UCSD-AML1 (cell line): ENCODE results near the gene RELN.

ENCODE experiments used
- DNase-seq: peaks from one replicate; lab custom pipeline; 2025; ENCODE audit not compliant: unreplicated experiment; lab: John Stamatoyannopoulos, UW

The RELN gene

GRCh38 chr7:103437623-103438022 is 551.8 kb downstream of the RELN start:
- no peak for DNase-seq

DNA sequence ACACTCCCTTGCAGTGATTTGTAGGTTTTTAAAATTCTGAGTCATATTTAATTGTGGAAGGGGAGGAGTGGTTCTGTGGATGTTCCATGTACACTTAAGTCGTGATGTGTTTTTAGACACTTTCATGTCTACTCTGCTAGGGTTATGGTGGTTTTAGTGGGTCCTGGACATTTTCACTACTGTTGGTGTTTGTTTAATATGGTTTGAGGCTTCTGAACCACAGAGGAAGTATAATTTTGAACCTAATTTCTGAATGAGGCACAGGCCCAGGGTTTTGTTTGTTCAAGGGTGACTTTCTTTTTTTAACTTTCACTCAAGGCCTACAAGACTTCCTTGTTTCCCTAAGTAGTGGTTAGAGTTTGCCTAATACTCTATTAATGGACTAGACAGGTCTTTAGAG is 556.7 kb downstream of the RELN start:
- DNase-seq = no peak

- DNase-seq = no peak
Observed at GRCh38 chr7:103425177-103425576, 564.3 kb downstream of the RELN start.

- DNase-seq = no peak
Observed at GRCh38 chr7:103423467-103424179, 565.8 kb downstream of the RELN start.
